ENCODE data around the gene TMEM161B.
"Not testable (repeated sequence)": the region's sequence is repeated elsewhere in the genome, so short reads cannot be mapped to it uniquely, and the experiment has no call there.

The TMEM161B gene

DNA sequence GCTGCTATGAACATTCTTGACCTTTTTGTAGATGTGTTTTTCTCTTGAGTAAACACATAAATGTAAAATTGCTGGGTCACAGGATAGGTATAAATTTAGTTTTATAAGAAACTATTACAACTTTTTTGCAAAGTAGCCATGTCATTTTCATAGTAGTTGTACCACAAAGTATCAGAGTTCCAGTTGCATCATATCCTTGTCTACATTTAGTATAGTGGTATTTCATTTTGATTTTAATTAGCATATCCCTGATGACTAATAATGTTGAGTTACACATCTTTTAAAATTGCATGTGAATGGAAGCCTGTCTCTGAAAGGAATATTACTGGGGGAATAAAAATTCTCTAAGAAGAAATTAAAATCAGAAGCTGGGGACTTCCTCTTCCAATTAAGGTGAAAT is 85.4 kb downstream of the TMEM161B start:
- DNase-seq (ENCODE audit: low spot score): no peak

DNA sequence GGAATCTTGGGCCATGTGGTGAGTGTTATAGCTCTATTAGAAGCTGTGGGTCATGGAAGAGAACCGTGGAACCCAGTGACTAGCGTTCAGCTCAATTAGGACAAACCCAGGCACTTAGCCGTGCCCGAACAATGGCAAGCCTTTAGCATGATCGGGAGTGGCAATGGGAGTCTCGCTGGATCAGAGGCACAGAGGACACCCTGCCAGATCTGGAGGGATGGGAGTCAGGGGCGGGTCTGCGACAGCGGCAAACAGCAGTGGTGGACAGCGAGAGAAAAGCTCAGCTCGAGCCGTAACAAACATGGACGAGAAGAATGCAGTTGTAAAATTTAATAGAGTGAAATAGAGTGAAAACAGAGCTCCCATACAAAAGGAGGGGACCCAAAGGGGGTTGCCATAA is 91.2 kb downstream of the TMEM161B start:
- DNase-seq (ENCODE audit: low spot score): not testable (repeated sequence)

DNA sequence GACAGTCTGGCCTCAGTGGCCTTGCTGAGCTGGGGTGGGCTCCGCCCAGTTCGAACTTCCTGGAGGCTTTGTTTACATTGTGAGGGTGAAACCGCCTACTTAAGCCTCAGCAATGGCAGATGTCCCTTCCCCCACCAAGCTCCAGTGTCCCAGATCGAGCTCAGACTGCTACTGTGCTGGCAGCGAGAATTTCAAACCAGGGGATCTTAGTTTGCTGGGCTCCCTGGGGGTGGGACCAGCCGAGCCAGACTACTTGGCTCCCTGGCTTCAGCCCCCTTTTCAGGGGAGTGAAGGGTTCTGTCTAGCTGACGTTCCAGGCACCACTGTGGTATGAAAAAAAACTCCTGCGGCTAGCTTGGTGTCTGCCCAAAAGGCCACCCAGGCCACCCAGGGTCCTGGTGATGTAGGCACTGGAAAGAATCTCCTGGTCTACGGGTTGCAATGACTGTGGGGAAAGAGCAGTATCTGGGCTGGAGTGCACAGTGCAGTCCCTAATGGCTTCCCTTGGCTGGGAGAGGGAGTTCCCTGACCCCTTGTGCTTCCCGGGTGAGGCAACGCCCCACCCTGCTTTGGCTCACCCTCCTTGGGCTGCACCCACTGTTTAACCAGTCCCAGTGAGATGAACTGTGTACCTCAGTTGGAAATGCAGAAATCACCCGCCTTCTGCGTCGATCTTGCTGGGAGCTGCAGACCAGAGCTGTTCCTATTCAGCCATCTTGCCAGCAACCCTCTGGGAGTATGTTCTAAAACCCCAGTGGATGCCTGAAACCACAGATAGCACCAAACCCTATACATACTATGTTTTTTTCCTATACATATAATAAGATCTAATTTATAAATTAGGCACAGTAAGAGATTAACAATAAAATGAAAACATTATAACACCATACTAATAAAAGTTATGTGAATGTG is 95.5 kb downstream of the TMEM161B start:
- DNase-seq (ENCODE audit: low spot score): no peak

DNA sequence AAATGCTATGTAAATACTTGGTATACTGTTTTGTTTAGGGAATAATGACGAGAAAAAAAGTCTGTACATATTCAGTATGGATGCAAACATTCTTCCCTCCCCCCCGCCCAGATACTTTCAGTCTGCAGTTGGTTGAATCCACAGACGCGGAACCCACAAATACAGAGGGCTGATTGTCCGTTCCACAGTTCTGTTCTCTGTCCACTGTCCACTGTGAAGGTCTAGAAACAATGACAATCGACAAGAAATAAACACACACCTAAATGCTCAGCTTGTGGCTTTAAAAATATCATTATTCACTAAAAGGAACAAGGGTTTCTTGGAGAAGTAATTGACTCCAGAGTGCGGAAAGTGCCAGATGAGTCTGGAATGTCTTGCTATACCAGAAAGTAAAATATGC is 109.1 kb downstream of the TMEM161B start:
- peak; percentile 71 for DNase-seq (ENCODE audit: low spot score)

DNA sequence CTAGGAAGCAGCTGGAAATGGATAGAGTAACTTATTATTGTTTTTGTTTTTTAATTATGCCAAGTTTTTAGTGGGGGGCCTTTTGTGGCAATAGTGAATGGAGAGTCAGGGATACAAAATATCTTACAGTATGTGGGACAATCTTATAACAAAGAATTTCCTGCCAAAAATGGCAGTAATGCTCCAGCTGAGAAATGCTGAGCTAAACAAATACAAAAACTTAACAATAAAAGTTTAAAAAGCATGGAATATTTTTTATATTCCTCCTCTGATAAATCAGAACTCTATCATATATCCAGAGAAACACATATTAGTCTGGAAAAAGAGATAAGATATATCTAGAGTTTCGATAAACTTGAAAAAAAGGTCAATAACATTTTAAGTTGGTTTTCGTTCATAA is 110.6 kb downstream of the TMEM161B start:
- DNase-seq (ENCODE audit: low spot score): no peak

DNA sequence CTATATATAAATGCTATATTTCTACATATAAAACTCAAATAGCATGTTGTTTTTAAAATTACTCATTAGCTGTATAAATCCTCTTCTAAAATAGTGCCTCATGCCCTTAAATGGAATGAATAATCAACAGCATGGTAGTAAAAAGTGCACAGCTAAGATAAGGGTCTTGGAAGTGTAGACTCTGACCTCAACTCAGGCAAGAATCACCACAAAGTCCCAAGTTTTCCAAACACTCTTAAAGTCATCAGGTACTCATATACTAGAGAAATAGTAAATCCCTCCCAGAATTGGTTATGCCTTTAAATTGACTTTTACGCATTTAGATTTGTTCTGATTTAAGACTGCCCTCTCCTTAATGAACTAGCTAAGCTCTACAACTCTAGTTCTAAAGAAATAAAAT is 113.8 kb downstream of the TMEM161B start:
- no peak for DNase-seq (ENCODE audit: low spot score)

DNA sequence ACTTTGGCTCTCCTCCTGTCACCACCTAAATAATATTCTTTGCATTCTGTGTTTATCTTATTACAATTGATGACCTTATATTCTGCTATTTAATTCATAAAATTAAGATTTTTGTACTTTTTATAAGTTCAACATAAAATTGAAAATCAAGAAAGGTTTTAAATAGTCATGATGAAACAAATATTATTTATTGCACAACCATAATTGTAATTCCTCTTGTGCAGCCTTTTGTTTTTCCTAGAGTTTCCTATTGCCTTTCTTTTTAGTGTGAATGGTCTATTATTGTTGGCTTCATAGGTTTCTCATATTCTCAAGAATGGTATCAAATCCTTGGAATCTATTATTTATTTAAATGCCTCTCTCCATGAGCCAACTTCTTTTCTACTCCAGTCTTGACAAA is 117.9 kb downstream of the TMEM161B start:
- no peak for DNase-seq (ENCODE audit: low spot score)

DNA sequence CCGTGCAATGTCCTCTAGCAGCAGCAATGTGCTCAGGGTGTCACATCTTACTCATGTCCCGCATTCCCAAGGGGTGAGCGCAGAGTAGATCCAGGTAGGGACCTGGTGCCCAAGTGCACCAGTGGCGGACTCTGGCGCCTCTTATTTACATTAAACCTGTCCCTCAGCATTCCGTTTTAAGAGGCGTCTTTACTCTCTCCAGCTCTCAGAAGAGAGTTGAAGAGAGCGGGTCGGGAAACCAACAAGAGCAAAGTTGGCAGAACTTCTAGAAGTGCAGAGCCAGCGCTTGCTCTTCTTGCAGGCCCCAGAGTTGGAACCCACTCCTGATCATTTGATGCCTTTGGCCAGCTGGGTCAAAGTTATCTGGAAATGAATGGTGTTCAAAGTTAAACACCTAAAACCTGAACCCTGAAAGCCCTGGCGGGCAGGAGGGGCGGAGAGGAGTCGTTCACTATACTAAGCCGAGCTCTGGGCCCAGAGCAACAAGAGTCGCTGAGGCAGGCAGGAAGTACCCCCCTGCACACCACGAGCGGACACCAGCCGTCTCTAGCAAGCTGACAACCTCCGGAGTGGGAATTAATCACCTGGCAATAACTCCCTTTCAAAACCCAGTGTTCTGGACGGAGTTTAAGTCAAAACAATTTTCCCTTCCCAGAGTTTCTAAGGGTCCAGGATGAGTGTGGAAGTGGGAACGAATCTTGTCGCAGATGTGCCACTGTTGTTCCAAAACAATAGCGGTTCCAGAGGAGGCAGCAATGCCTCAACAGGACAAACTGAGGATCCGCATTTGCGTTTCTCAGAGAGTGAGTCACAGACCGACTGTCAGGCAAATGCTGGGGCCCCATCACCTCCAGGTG is 122.8 kb downstream of the TMEM161B start:
- DNase-seq (ENCODE audit: low spot score): peak; percentile 50

DNA sequence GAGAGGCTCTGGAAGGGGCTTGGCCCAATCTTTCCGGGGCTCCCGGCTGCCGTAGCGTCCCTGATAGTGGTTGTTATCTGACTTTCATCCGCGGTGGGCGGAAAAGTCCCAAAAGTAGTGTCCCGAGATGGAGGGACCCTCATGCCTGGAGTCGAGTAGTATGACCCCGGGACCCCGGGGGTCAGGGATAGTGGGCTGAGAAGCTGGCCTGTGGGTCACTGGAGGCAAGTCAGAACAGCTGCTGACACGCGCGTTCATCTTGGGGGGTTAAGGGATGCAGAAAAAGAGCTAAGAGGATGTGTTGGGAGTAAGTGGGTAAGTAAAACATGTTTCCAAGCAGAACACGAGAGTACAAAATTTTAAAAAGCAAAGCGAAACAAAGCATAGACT is 123.4 kb downstream of the TMEM161B start:
- peak; percentile 24 for DNase-seq (ENCODE audit: low spot score)

Measured in Ammon's horn (tissue), 1 donor.